HG03064 (cell line): ENCODE measurements around the gene LHX4.

ENCODE experiments used
- ATAC-seq: cut with Tn5 transposase; IDR thresholded peaks from one replicate; pipeline ENCODE4 v1.9.1; 2021; ENCODE audit warnings: low read depth; ENCODE audit not compliant: unreplicated experiment

LHX4 gene

DNA sequence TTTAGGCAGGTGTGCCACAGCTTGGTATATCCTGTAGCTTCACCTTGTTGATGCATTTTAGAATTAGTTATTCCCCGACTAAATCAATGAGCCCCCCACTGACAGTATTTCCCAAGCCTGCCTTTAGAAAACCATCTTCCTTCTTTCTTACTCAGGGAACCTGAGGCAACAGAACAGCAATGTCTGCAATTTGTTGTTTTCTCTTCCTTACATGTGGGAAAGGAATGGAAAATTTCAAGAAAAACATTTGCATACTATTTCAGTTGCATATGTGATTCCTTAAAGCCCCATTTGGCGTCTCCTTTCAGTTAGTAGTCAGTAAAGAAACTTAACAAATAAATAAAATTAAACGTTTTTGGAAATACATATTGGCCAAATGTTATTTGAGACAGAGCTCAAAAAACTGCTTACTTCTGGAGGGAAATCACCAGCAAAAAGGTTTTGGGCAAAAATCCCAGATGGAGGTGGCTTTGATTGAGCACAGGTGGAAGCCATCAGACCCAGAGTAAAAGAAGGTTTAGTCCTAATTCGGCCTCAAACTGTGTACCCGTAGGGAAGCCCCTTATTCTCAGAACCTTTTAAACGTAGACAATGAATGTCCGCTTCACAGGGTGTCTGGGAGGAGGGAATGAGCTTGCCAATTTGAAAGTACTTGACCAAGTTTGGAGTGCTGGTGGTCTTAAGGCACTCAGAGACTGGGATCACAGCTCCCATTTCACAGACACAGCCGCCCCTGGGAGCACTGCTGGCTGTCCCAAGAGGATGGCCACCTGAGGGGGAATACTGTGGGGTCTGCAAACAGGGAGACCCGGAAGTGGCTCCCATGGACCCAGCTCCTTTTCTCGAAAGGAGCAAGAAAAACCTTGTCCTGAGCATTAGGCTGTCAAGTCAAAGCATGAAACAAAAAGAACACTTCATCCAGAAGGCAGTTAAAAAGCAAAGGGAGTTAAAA, 9.4 kb downstream of the LHX4 start:
- no peak for ATAC-seq

DNA sequence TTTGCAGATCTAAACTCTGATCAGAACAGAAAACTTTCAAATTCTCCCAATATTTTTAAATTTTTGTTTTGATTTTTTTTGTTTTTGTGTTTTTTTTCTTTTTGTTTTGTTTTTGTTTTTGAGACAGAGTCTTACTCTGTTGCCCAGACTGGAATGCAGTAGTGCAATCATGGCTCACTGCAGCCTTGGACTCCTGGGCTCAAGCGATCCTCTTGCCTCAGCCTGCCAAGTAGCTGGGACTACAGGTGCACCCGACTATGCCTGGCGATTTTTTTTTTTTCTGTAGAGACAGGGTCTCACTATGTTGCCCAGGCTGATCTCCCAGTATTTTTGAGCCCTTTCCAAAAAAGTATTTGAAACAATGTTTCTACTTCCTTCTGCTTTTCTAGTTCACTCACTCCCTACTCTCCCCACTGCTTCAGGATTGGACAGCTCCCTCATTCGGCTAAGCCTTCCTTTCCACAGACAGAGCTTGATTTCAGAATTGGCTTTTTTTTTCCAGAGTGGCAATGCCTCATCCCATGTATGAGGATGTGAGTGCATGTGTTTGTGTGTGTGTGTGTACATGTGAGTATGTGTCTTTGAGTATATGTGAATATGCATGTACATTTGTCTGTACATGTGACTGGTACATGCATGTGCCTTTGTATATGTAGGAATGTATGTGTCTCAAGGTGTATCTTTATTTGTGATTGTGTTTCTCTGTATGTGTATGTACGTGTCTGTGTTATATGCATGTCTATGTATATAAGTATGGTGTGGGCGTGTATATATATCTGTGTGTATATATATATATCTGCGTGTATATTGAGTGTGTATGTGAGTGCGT, 11.9 kb downstream of the LHX4 start:
- no peak for ATAC-seq

DNA sequence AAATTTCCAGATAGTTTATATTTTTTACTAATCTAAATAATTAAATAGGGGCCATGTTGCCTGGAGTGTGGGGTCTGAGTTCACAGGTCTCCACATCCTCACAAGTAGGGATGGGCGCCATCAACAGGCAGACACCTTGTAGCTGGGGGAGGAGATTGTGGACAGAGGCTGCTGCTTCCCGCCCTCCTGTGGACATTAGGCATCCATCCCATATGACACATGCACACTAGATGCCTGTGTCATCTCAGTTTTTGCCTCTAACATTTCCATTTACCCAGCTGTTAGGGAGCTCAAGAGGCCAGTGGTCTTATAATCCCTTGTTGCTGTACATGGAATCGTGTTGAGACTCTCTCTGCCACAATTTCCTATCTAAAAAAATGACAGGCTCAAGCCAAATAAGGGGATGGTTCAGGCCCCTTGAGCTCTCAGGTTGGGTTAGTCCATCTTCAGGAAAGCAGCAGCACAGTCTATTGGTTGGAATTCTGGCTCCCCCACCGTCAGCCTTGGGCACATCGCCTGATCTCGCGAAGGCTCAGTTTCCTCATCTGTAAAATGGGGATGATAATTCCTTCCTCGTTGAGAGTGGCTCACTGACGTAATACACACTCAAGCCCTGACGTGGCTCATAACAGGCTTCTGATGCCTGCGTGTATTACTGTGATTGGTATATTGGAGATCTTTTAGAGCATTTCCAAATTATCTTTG, 13.6 kb downstream of the LHX4 start:
- ATAC-seq: no peak

GRCh38 chr1:180244840-180245239, 14.8 kb downstream of the LHX4 start:
- ATAC-seq: no peak

DNA sequence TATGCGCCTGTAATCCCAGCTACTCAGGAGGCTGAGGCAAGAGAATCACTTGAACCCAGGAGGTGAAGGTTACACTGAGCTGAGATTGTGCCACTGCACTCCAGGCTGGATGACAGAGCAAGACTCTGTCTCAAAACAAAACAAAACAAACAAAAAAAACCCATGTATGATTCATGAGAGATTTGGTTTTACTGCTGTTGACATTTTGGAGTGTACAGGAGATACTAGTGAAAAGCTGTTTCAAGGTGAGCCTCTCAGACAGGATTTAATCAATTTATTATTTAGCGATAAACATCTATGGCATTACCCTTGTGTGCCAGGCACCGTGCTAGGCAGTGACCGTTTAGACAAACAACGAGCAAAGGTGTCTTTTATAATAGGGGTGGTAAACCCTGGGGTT, 16.5 kb downstream of the LHX4 start:
- no peak for ATAC-seq

DNA sequence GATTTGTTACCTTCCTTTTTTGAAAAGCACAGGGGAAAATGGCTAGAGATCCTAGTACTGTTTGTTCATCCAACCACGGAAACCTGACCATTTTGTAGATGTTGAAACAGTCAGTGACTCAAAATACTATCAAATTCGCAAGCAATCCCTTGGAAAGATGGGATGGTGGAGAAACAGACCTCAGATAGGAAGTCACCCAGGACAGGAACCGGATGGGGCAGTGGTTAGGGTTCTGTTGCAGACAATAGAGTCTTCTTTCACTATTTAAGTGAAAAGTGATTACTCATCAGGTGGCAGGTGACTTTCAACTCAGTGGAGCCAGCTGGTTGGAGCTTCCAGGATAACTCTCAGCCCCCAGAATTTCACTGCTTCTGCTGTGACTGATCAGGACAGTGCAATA, 17.0 kb downstream of the LHX4 start:
- ATAC-seq: no peak

- no peak for ATAC-seq
Observed at GRCh38 chr1:180247580-180247979, 17.5 kb downstream of the LHX4 start.

DNA sequence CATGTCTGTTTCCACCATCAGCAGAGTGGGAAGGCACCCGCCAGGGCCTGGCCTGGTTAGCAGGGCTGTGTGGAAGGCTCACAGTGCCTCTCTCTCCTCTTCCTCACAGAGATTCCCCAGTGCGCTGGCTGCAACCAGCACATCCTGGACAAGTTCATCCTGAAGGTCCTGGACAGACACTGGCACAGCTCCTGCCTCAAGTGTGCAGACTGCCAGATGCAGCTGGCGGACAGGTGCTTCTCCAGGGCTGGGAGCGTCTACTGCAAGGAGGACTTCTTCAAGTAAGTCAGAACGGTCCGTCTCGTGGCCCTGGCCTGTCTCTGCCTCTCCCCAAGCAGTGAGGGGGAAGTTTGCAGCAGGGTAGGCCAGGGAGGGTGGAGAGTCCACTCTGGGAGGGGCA, 18.1 kb downstream of the LHX4 start:
- no peak for ATAC-seq

DNA sequence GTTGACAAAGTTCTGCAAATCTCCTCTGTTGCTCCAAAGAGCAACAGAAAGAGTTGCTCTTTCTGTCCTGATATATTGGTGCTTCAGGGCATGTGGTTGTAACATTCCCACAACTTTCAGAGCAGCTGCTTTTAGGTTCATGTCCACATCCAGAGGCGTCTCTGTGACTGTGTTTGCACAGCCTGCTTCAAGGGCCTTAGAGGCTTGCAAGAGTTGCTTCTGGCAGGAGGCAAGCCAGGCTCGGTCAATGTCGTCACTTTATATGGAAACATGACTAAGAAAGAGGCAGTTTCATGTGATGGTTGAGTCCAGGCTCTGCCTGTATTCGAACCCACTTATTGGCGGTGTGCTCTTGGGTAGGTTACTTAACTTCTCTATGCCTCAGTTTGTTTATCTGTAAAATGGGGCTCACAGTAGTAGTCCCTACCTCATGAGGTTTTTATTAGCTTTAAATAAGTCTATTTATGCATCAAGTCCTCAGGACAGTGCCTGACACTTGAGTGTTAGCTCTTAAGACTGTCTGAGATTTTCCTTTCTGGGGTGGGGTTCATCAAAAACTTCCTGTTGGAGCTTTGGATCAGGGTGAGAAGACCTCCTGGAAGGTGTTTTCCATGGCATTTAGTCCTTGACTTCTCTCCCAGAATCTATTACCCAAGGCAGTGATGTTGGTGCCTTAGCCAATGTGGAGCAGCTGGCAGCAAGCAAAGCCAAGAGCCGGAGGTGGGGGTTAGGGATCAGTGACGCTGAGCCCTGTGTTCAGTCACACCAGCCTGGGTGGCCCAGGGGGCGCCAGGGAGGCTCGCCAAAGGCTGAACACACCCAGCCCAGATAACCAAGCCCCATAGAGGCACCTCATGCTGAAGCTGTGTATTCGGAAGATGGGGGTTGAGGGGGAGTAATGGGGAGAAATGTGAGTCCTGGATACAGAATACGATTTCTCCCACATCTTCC, 18.9 kb downstream of the LHX4 start:
- no peak for ATAC-seq

DNA sequence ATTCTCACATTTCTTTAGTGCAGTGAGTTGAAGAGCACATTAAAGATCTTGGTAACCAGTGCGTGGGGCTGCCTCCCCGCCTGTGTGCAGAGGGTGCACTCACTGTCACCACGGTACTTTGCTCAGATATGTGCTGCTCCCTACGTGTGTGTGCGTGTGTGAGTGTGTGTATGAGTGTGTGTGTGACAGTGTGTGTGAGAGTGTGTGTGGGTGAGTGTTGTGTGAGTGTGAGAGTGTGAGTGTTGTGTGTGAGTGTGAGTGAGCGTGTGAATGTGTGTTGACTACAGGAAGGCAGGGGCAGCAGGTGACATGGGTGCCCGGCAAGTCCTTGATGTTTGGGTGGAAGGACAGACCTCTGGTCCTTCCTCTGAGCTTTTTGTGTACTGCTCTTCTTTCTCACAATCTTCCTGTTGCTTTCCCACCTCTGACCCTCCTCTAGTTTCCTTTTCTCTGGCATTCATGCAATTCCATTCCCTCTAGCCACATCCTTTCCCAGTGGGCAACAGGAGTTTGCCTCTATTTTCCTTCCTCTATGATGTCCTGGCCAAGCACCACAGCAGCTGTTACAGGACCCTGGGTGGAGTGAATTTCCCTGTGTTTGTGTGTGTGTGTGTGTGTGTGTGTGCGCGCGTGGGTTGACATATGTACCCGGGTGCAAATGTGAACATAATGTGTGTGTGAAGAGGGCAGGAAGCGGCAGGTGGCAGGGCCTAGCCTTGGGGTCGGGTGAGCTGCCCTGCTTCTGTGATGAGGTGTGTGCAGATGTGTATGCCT, 19.8 kb downstream of the LHX4 start:
- no peak for ATAC-seq

GRCh38 chr1:180250499-180250770, 20.4 kb downstream of the LHX4 start:
- ATAC-seq: no peak

GRCh38 chr1:180250883-180251509, 20.9 kb downstream of the LHX4 start:
- ATAC-seq: no peak

- ATAC-seq: no peak
Observed at GRCh38 chr1:180251526-180252305, 21.7 kb downstream of the LHX4 start.

- ATAC-seq: no peak
Observed at GRCh38 chr1:180252638-180253536, 22.8 kb downstream of the LHX4 start.

DNA sequence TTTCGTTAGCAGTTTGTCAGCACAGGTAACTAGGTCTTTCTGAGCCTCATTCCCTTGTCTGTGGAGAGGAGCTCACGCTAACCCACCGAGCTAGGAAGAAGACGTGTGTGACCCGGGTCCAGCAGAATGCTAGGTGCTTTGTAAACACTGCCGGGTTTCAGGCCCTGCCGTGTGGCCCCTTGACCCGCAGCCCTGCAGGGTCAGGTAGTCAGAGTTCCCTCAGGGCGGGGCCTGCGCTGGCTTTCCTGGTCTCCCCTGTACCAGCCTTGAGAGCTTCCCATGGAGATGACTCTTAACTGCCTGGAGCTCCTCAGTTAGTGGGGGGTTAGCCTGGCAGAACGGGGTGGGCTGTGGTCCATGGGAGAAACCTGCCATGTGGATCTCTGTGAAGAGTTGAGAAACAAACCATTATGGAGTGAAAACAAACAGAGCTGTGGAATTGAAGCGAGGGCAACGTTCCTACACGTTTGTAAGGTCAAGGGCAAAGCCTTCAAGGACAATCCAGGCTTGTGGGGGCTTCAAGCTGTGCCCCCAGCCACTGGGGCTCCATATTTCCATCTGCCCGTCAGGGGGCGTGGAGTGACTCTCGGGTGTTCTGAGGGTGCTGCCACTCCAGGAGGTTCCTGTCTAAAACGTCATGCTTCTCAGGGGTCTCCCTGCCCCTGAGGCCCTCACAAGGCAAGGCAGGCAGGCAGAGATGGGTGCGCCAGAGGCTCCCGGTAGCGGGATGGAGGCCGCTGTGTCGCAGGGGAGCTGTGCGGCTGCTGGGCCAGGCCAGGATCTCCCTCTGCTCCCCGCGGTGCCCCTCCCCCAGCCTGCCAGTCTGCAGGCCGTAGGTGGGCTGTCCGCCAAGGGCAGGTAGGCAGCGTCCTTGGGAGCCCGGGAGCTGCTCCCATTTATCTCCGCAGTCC, 23.8 kb downstream of the LHX4 start:
- ATAC-seq: no peak

DNA sequence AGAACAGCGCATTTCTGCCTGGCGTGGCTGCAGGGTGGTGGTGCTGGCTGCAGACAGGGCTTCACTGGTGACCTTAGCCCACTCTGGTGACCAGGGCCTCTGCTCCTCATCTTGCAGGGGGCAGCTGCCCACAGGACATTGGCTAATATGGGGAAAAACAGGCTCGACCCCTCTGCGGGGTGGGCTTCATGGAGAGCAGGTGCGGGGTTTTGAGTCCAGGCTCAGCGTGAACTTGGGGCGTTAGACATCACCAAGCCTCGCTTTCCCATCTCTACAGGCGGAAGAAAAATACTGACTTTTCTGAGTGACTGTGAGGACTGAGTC, 24.4 kb downstream of the LHX4 start:
- ATAC-seq: no peak
